IPS-15b (cell line): ENCODE data around the gene MREG.
A peak's percentile ranks its signal among the peaks of the same experiment; 100 is the strongest.
"Not testable (repeated sequence)": the region's sequence is repeated elsewhere in the genome, so short reads cannot be mapped to it uniquely, and the experiment has no call there.

Experiments
- H3K27me3 ChIP-seq: one replicate; pipeline ENCODE4 v1.6.1; 2013; ENCODE audit warnings: low read length; ENCODE audit not compliant: control insufficient read depth, insufficient read depth
- H3K36me3 ChIP-seq: one replicate; pipeline ENCODE4 v1.6.1; 2013; ENCODE audit warnings: low read length; ENCODE audit not compliant: control insufficient read depth, insufficient read depth
- H3K4me1 ChIP-seq: one replicate; pipeline ENCODE4 v1.6.1; 2013; ENCODE audit warnings: mild to moderate bottlenecking, low read length; ENCODE audit not compliant: control insufficient read depth, insufficient read depth
- H3K4me3 ChIP-seq: one replicate; pipeline ENCODE4 v1.5.1; 2013; ENCODE audit warnings: low read depth, low read length
- H3K9ac ChIP-seq: one replicate; pipeline ENCODE4 v1.6.1; 2013; ENCODE audit warnings: low read depth, mild to moderate bottlenecking, low read length
- H3K9me3 ChIP-seq: one replicate; pipeline ENCODE4 v1.6.1; 2013; ENCODE audit warnings: mild to moderate bottlenecking, low read length; ENCODE audit not compliant: control insufficient read depth, insufficient read depth

The MREG gene

DNA sequence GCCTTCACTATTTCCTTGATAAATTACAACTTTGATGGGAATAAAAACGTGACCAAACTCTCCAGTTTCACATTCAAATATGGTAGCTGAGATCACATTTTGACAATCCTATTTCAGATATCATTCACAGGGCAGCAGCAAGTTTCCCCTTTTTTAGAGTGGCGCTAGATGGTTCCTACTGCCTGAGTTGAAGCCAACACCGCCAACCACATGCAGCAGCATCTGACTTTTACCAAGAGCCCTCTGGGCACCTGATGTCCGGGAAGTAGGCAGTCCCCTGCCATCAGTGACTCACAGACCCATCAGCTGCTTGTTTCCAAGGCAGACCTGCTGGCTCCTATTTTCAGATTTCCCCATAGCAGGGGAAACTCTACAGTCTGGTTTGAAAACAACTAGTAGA is 4.0 kb upstream of the MREG start:
- no peaks in the 10 kb centered on the region for H3K36me3 ChIP-seq
- H3K9ac ChIP-seq = peak overlapping the region; percentile 24
- peaks cover 4% of the 10 kb centered on the region for H3K4me1 ChIP-seq
- no peak overlapping the region for H3K4me3 ChIP-seq
- no peaks in the 10 kb centered on the region for H3K9me3 ChIP-seq
- H3K27me3 ChIP-seq = no peaks in the 10 kb centered on the region

- Histone ChIP-seq H3K4me3 (no peak overlapping the region), H3K27me3 (no peaks in the 10 kb centered on the region), H3K9ac (no peak overlapping the region), H3K4me1 (peaks cover 4% of the 10 kb centered on the region), H3K36me3 (no peaks in the 10 kb centered on the region), H3K9me3 (no peaks in the 10 kb centered on the region)
Measured at GRCh38 chr2:216016581-216016980, 3.2 kb upstream of the MREG start.

DNA sequence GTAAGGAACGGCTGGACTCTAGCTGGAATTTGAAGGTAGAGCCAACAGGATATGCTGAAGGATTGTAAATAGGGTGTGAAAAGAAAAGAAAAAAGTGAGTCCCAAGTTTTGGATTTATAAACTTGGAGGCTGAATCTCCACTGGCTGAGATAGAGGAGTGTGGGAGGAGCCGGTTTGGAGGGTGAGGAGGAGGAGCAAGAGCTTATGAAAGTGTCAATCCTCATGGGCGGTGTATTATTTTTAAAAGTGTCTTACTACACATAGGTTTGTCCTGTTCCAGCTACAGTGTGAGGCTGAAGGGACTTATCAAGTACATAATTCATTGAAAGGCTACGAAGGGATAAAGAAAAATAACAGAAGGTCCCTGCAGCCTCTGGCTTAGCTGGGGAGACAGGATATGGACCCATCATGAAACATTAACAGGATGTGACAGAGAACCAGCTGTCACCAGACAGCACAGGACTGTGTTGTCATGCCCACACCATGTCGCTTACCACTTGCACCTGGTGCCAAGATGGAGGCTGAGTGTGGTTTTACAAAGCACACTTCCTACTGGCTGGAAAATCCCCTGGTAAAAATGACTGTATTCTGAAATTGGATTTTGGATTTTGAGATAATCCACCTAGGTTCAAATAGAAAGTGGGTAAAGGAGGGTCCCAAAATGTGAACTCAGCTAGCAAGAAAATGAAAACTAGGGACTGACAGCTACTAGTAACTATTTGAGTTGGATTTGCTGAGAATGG is 2.5 kb upstream of the MREG start:
- no peak overlapping the region for H3K9ac ChIP-seq
- no peak overlapping the region for H3K4me3 ChIP-seq

GRCh38 chr2:216014986-216015385 is 1.6 kb upstream of the MREG start:
- no peaks in the 10 kb centered on the region for H3K36me3 ChIP-seq
- H3K9ac ChIP-seq = no peak overlapping the region
- no peak overlapping the region for H3K4me3 ChIP-seq
- H3K27me3 ChIP-seq = no peaks in the 10 kb centered on the region
- H3K4me1 ChIP-seq = peaks cover 4% of the 10 kb centered on the region
- H3K9me3 ChIP-seq = no peaks in the 10 kb centered on the region

More for the DNA sequence above, 2.5 kb upstream of the MREG start:
- Histone ChIP-seq H3K4me1 (peaks cover 4% of the 10 kb centered on the region), H3K36me3 (no peaks in the 10 kb centered on the region), H3K9me3 (no peaks in the 10 kb centered on the region), H3K27me3 (no peaks in the 10 kb centered on the region)

DNA sequence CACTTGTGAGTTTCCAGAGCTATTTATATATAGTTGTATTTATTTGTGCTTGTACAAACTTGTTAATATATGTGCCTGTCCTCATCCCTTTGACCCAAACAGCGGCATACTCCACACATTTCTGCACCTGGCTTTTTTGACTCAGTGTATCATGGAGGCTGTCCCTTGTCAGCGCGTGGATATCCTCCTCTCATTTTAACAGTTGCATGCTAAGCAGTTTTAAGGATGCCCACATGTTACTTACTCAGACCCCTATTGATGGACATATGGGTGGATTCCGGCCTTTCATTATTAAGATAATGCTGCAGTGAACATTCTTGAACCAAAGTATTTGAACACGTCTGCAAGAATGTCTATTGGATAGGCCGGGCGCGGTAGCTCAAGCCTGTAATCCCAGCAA is 655 bp upstream of the MREG start:
- Histone ChIP-seq H3K4me1 (peaks cover 4% of the 10 kb centered on the region), H3K36me3 (no peaks in the 10 kb centered on the region), H3K27me3 (no peaks in the 10 kb centered on the region), H3K9me3 (no peaks in the 10 kb centered on the region), H3K9ac (no peak overlapping the region), H3K4me3 (no peak overlapping the region)

GRCh38 chr2:216012830-216013079 is 596 bp downstream of the MREG start:
- Histone ChIP-seq H3K36me3 (no peaks in the 10 kb centered on the region), H3K27me3 (no peaks in the 10 kb centered on the region), H3K9ac (peak overlapping the region; percentile 83), H3K4me1 (peaks cover 4% of the 10 kb centered on the region), H3K9me3 (no peaks in the 10 kb centered on the region), H3K4me3 (peak overlapping the region; percentile 92)

DNA sequence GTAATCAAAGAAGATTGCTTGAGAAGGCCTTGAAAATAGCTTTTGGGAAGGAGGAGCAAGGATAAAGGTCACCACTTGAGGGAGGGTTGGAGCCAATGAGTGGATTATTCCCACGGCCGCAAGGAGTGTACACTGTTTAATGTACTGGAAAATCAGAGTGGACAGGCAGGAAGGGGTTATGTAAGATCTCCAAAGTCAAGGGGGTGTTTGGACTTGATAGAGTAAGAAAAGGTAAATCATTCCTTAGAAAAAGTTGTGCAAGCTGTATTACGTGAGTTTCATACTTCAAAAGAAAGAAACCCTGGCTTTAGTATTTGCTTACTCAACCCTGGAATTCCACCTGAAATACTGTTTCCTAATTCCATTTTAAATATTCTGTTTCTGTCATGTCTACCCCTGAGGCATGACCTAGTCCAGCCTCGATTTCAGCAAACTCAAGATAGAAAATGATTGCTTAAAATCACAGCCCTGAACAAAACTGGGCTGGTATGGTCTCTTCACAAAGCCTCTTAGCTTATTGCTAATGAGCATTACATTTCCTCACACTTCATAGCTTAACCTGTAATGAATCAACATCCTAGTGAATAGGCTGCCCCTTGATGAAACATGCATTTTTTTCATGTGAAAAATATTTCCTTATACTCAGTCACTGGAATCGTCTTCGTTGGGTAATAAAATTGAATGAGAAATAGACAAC is 1.1 kb downstream of the MREG start:
- Histone ChIP-seq H3K9ac (peak overlapping the region; percentile 83), H3K27me3 (no peaks in the 10 kb centered on the region)

DNA sequence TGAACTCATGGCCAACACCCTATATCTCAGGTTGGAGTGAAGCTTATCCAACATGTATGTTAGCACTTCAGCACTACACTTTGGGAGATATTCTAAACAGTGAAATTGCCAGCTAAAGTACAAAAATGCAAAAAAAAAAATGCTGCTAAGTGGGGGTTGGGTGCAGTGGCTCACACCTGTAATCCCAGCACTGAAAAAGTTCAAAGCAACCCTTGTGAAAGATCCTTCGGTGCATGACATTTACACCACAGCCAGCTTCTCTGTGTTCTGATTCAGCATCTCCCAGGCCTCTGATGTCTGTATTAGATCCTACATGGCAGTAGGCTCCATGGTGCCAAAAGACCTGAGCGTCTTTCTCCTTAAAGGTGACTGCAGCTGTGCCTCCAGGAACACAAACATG is 4.1 kb downstream of the MREG start:
- not testable (repeated sequence) for H3K4me3 ChIP-seq, H3K36me3 ChIP-seq, H3K4me1 ChIP-seq, H3K9me3 ChIP-seq, H3K27me3 ChIP-seq, H3K9ac ChIP-seq

More for the DNA sequence above, 1.1 kb downstream of the MREG start:
- Histone ChIP-seq H3K4me1 (peaks cover 4% of the 10 kb centered on the region), H3K9me3 (no peaks in the 10 kb centered on the region), H3K4me3 (peak overlapping the region; percentile 92), H3K36me3 (no peaks in the 10 kb centered on the region)

DNA sequence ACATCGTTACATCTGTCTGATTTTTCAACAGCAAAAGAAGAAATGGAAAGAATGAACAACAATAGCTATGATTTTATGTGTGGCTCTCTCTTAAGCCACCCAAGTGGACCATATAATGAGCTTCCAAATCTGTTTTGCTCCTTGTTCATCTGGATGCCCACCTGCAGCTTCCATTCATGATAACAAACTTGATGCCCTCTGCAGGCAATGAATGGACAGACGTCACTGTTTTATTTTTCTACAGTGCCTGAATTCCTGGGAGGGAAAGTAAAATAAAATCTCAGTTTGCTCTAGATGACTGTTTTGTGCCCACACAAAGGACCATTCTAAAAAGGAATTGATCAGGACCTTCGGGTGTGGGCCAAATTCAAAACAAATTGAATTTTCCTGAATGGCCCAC is 5.0 kb downstream of the MREG start:
- Histone ChIP-seq H3K27me3 (no peaks in the 10 kb centered on the region), H3K9ac (no peak overlapping the region), H3K4me3 (no peak overlapping the region), H3K4me1 (peaks cover 10% of the 10 kb centered on the region), H3K36me3 (no peaks in the 10 kb centered on the region), H3K9me3 (no peaks in the 10 kb centered on the region)

GRCh38 chr2:216006164-216006663 is 7.1 kb downstream of the MREG start:
- no peaks in the 10 kb centered on the region for H3K27me3 ChIP-seq
- H3K9me3 ChIP-seq = no peaks in the 10 kb centered on the region
- H3K4me1 ChIP-seq = peaks cover 28% of the 10 kb centered on the region
- H3K36me3 ChIP-seq = no peaks in the 10 kb centered on the region
- no peak overlapping the region for H3K4me3 ChIP-seq
- no peak overlapping the region for H3K9ac ChIP-seq

- Histone ChIP-seq H3K9ac (no peak overlapping the region), H3K4me1 (peaks cover 31% of the 10 kb centered on the region), H3K9me3 (no peaks in the 10 kb centered on the region), H3K36me3 (no peaks in the 10 kb centered on the region), H3K27me3 (no peaks in the 10 kb centered on the region), H3K4me3 (no peak overlapping the region)
Measured at GRCh38 chr2:216004697-216005283, 8.6 kb downstream of the MREG start.
